Stimulated activated effector memory CD8-positive, alpha-beta T cell treated with anti-CD3 and anti-CD28 coated beads, Interleukin-12 subunit alpha, Interleukin-12 subunit beta, amount 100 ng/mL, for 72 hours (primary cell): Measurements from ENCODE around the gene SPRED1.

Experiments
- ATAC-seq: fragments of 150-1000 bp; cut with Tn5 transposase; 2 replicates; pipeline ENCODE4 v1.10.0; 2021
- DNase-seq, 2 donors: peaks; one replicate each; pipeline ENCODE4 v3.0.0; 2021 to 2022; ENCODE audit warnings: low spot score in 2 of 2
- H3K27ac Mint-ChIP-seq: one replicate; pipeline ENCODE4 v1.8.0; 2022; ENCODE audit warnings: mild to moderate bottlenecking, mixed read lengths
- H3K36me3 Mint-ChIP-seq: one replicate; pipeline ENCODE4 v1.8.0; 2022; ENCODE audit warnings: mild to moderate bottlenecking, mixed read lengths
- H3K4me1 Mint-ChIP-seq: one replicate; pipeline ENCODE4 v1.8.0; 2022; ENCODE audit warnings: mixed read lengths
- H3K4me3 Mint-ChIP-seq: one replicate; pipeline ENCODE4 v1.8.0; 2022; ENCODE audit warnings: mild to moderate bottlenecking, mixed read lengths
- H3K9me3 Mint-ChIP-seq: one replicate; pipeline ENCODE4 v1.8.0; 2022; ENCODE audit warnings: mixed read lengths

SPRED1 gene

DNA sequence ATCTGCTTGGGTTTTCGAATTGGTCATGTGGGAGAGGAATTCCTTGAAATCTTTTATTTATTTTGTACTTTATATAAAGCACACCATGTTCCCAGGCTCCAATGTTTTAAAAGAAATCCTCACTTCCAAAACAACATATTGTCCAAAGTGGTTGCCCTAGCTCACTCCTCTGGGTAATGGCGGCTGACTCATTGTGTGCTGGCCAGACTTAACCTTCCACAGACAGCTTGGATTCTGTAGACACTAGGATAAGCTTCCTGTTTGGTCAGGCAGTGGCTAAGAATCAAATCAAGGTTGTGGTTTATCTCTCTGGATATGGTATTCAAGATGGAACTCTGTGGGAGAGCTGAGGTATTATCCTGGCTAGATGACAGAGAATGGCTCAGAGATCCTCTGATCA lies 145.5 kb downstream of the SPRED1 start:
- no peaks in the 10 kb centered on the region for H3K9me3 Mint-ChIP-seq
- H3K36me3 Mint-ChIP-seq: no peaks in the 10 kb centered on the region
- no peaks in the 10 kb centered on the region for H3K4me1 Mint-ChIP-seq
- H3K27ac Mint-ChIP-seq: no peak overlapping the region
- ATAC-seq (no peak), DNase-seq (no peak)
- no peak overlapping the region for H3K4me3 Mint-ChIP-seq

DNA sequence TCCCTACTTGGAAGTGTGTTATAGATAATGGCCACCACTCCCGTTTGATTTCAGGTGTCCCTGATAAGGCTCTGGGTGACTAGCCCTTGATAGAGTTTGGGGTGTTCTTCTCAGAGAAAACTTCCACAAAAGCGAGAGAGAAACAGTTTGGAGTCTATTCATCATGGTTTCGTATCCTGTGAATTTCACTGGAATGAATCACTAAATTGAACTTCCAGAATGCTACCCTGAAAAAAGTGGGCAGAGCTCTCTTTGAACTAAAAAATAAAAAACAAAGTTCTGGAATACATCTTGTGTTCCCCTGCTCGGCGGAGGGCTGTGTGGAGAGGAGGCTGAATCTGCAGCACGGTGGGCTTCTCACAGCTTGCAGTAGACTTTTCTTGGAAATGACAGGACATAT lies 148.5 kb downstream of the SPRED1 start:
- DNase-seq (no peak), ATAC-seq (no peak)

DNA sequence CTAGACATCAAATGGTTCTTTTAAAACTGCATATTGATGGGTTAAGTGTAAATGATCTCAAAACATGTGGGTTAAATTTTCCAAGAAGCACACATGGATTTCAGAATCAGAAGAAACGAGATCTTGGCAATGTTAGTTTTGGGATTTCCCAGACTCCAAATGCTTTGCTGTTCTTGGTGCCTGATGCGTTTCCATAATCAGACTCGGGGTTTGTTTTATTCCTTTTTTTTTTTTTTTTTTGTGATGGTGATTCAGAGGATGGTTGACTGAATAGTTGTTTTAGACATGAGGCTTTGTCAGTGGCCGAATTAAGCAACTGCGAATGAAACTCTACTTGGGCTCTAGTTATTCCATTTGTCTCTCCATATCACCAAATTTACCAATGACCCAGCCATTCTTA lies 149.1 kb downstream of the SPRED1 start:
- Mint-ChIP-seq H3K4me1 (no peaks in the 10 kb centered on the region), H3K36me3 (no peaks in the 10 kb centered on the region), H3K27ac (no peak overlapping the region), H3K4me3 (no peak overlapping the region), H3K9me3 (no peaks in the 10 kb centered on the region)
- DNase-seq: no peak
- ATAC-seq: no peak

More for the DNA sequence above, 148.5 kb downstream of the SPRED1 start:
- H3K9me3 Mint-ChIP-seq: no peaks in the 10 kb centered on the region
- H3K4me1 Mint-ChIP-seq: no peaks in the 10 kb centered on the region
- H3K36me3 Mint-ChIP-seq: no peaks in the 10 kb centered on the region
- H3K27ac Mint-ChIP-seq: no peak overlapping the region
- no peak overlapping the region for H3K4me3 Mint-ChIP-seq

DNA sequence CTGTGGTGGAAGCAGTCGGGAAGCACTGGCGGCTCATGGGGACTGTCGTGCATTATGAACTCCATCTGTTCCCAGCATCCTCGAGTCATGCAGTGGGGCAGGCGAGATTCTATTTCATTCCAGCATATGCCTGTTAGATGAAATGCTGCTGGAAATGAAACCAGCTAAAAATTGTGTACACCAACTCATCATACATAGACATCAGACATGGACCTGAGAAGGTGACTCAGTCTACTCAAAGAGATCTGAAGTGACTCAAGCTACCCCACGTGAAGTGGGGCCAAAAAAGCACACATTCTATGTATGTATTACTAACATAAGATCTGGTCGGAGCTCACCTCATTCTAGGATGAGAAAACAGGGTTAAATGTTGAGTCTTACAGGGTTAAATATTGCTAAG lies 153.8 kb downstream of the SPRED1 start:
- Mint-ChIP-seq H3K4me3 (no peak overlapping the region), H3K9me3 (no peaks in the 10 kb centered on the region), H3K27ac (no peak overlapping the region), H3K36me3 (no peaks in the 10 kb centered on the region), H3K4me1 (no peaks in the 10 kb centered on the region)
- ATAC-seq: peak; percentile 79
- DNase-seq: no peak
